Measurements from ENCODE around the gene COG1.

GRCh38 chr17:73224663-73225305 lies 31.9 kb downstream of the COG1 start:
- TF ChIP-seq, protein P1, sequence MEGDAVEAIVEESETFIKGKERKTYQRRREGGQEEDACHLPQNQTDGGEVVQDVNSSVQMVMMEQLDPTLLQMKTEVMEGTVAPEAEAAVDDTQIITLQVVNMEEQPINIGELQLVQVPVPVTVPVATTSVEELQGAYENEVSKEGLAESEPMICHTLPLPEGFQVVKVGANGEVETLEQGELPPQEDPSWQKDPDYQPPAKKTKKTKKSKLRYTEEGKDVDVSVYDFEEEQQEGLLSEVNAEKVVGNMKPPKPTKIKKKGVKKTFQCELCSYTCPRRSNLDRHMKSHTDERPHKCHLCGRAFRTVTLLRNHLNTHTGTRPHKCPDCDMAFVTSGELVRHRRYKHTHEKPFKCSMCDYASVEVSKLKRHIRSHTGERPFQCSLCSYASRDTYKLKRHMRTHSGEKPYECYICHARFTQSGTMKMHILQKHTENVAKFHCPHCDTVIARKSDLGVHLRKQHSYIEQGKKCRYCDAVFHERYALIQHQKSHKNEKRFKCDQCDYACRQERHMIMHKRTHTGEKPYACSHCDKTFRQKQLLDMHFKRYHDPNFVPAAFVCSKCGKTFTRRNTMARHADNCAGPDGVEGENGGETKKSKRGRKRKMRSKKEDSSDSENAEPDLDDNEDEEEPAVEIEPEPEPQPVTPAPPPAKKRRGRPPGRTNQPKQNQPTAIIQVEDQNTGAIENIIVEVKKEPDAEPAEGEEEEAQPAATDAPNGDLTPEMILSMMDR (IDR thresholded peaks at IDR 0.05 in 8 of 11, conservative IDR thresholded peaks at IDR 0.05 in 3 of 11): no peak
- TF ChIP-seq POLR2AphosphoS5 (IDR thresholded peaks at IDR 0.05) (no peak), POLR2A (IDR thresholded peaks at IDR 0.05) (no peak)
